PC-9 (cell line): ENCODE measurements around the gene CLPTM1L.

Experiments used
- CTCF ChIP-seq: fragments of 200-600 bp; sonication (generic); conservative IDR thresholded peaks from 2 replicates; pipeline ENCODE4 v1.6.1; 2017; ENCODE audit warnings: mixed run types, antibody characterized with exemption, mild to moderate bottlenecking, moderate library complexity
- EZH2 ChIP-seq: fragments of 200-600 bp; sonication (generic); IDR thresholded peaks from 2 replicates; pipeline ENCODE4 v1.8.0; 2017; ENCODE audit warnings: antibody characterized with exemption, low read depth

GRCh38 chr5:1367149-1367548 is 22.2 kb upstream of the CLPTM1L start:
- TF ChIP-seq CTCF (no peak), EZH2 (no peak)
